ENCODE data around the gene RASSF5.
"Not testable (repeated sequence)": the region's sequence is repeated elsewhere in the genome, so short reads cannot be mapped to it uniquely, and the experiment has no call there.

RASSF5 gene

DNA sequence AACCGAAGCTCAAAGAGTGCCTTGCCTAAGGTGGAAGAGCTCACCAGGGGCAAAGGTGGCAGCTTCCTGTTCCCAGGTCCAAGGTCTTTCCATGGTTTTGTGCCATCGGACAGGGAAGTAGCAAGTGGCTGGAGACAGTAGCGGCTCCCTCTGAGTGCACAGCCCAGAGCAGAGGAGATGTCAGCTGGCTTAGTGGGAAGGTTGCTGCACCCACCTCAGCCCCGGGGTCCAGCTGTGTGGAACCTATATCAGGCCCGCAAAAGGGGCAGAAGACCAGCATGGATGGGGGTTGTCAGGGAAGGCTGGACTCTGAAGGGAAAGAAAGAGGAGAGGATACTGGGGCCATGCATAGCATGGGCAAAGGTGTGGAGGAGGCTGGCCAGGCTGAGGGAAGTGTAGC lies 30.2 kb upstream of the RASSF5 start:
- no peak for DNase-seq

DNA sequence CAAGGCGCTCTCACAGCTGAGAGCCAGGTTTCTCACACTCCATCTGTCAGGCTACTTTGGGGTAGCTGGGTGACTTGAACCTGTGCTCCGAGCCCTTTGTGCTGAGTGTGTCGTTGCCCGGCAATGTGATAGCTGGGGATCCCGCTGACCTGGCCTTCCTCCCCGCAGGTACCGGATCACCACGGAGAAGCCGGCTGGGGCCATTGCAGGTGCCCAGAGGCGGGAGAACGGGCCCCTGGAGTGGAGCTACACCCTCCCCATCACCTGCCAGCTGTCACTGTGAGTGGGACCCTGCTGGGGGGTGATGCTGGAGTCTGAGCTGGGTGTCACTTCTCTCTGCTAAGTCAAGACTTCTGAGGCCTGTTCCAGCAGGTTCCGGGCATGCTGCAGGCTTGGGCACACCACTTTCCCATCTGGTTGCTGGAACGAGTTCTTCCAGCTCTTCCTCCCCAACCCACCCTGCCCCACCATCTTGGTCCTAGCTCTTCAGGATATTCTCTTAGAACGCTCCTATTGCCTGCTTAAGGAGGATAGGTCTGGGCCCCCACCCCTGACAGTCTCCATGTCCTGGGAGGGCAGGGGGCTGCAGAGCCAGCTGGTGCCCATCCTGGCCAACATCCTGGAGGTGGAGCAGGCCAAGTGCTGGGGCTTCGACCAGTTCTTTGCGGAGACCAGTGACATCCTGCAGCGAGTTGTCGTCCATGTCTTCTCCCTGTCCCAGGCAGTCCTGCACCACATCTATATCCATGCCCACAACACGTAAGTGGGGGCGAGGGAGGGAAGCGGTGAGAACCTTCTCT lies 29.6 kb upstream of the RASSF5 start:
- no peak for DNase-seq

DNA sequence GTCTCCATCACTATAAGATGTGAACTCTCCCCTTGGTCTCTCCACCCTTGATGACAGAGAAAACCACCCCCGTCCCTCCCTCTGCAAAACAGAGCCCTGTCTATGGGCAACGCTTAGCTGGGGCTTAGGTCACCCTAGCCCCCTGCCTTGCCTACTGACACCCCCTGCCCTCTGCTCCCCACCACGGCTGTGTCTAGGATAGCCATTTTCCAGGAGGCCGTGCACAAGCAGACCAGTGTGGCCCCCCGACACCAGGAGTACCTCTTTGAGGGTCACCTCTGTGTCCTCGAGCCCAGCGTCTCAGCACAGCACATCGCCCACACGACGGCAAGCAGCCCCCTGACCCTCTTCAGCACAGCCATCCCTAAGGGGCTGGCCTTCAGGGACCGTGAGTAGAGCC lies 28.6 kb upstream of the RASSF5 start:
- DNase-seq: no peak

DNA sequence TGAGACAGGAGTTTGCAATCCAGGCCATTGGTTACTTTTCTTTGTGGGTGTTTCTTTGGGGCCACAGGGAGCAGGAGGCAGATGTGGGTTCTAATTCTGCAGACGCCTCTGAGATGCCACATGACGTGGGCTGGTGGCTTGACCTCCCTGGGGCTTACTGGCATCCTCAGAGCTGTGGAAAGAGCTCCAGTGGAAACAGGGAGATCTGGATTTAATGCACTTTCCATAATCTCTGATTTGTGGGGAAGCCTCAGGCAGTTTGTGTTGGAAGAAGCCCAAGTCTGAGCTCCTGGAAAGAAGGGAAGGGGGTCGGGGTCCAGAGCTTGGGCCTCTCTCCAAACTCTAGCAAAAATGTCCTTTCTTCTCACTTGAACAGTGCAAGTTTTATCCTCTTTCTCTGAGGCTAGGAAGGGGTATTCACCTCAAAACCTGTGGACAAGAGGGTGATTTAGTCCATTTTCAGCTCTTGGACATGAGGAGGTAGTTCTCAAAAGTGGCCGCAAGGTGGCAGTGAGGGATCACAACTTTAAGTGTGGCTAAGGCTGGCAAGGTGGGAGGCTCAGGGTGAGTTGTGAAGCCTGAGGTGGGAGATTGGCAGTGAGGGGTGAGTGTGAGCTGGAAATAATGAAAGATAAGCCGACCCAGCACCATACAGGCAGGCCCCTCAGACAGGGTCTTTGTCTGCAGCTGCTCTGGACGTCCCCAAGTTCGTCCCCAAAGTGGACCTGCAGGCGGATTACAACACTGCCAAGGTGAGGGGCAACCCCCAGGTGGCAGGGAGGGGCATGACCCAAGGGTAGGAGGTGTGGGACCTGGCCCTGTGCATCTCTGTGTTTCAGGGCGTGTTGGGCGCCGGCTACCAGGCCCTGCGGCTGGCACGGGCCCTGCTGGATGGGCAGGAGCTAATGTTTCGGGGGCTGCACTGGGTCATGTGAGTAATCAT lies 27.9 kb upstream of the RASSF5 start:
- peak; percentile 82 for DNase-seq

DNA sequence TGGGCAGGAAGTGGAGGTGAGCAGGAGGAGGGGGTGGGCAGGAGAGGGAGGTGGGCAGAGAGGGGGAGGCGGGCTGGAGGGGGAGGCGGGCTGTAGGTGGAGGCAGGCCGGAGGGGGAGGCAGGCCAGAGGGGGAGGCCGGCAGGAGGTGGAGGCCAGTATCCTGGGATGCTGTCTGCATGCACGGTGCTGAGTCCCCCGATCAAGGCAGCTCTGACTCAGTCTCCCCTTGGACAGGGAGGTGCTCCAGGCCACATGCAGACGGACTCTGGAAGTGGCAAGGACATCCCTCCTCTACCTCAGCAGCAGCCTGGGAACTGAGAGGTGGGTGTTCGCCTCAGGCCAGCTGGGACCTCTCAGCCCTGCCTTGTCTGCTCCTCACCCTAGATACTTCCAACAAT lies 27.1 kb upstream of the RASSF5 start:
- DNase-seq: no peak

DNA sequence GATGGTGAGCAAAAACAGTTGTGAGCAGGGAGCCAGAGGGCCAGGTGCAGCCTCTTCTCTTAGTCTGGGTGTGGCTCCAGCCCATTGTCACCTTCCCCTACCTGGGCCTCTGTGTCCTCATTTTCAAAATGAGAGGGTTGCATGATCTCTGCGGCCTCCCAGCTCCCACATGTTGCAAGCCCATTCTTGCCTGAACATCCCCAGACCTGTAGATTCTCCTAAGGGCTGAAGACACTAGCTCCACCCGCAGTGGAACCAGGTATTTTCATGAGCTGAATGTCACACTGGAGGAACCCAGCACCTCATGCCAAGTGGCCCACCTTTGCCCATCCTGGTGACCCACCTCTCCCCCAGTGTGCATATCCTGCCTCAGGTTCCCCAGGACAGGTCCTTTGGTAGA lies 24.7 kb upstream of the RASSF5 start:
- no peak for DNase-seq

DNA sequence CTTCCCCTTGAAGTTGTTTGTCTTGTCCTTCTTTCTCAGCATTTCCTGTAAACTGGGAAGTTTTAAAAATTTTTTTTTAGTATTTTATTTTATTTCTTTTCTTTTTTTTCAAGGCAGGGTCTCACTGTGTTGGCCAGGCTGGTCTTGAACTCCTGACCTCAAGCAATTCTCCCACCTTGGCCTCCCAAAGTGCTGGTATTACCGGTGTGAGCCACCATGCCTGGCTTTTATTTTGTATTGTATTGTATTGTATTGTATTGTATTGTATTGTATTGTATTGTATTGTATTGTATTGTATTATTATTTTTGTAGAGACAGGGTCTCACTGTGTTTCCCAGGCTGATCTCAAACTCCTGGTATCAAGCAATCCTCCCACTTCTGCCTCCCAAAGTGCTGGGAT lies 23.5 kb upstream of the RASSF5 start:
- DNase-seq: not testable (repeated sequence)

DNA sequence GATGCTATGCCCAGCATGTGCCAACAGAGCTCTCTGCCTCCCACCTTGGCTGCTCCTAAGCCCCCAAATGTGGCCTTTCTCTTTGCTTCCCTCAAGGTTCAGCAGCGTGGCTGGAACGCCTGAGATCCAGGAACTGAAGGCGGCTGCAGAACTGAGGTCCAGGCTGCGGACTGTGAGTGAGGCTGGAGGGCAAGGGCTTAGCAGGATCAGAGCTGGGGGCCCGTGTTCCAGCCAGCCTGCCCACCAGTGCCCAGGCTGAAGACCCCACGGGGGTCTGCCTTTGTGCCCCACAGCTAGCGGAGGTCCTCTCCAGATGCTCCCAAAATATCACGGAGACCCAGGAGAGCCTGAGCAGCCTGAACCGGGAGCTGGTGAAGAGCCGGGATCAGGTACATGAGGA lies 22.4 kb upstream of the RASSF5 start:
- no peak for DNase-seq

DNA sequence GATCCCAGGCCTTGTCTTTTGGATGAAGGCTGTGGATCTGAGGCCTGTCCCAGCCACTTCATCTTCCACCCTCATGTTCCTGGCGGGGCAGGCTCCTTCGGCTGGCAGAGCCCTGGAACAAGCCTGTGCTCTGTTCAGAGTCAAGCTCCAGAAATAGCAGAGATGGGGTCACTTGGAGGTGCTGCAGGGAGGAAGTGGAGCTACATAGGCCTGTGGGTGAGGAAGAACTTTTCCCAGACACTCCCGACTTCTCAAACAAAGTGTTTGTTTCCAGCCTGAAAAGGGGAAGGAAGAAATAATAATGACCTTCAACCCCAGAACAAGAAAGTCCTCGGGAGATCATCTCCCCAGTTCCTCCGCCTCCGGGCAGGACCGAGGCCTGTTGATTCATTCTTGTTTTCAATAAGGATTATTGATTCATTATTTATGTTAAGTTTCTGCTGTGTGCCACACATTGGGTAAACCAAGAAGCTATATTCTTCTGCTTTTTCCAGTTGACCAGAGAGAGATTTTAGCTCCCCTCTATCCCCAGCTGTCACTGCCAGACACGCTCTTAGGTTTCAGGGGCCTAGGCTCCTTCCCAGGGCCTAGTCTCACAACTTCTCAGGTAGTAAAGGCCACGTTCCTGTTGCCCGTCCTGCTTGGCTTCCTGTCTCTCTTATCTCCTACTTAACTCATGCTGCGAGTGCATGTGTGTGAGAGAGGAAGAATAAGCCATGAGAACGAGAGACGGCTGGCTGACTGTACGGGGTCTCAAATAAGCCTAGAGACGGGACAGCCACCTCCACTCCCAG lies 20.1 kb upstream of the RASSF5 start:
- DNase-seq: no peak

DNA sequence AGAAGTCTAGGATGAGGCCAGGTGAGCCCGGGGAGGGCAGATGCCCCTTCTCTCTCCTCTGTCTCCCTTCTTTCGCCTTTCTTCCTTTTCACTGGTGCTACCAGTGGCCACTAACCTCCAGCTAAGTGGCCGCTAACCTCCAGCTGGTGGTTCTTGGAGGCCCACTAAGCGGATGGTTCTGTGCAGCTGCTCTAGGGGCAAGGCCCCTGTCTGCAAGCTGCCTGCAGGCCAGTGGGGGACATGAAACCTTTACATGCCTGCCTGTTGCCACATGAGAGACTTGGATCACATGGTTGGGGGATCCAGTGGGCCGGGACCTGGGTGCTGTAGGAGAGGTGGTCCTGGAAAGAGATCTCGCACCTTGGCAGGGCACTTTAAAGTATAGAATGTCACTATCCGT lies 19.4 kb upstream of the RASSF5 start:
- DNase-seq: no peak

DNA sequence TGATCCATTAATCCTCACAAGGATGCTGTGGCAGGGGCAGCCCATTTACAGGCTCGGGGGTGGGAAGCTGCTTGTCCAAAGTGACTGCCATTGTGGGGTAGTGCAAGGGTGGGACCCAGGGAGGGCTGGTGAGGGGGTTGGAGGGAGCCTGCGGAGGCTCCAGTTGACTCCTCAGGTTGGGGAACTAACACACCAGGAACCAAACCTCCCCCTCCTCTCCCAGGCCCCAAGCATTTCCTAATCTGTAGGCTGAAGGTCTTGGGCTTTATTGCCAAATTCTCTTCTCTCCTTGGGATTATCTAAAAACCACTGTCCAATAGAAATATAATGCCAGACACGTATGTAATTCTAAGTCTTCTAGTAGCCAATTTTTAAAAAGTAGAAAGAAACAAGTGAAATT lies 18.9 kb upstream of the RASSF5 start:
- no peak for DNase-seq

DNA sequence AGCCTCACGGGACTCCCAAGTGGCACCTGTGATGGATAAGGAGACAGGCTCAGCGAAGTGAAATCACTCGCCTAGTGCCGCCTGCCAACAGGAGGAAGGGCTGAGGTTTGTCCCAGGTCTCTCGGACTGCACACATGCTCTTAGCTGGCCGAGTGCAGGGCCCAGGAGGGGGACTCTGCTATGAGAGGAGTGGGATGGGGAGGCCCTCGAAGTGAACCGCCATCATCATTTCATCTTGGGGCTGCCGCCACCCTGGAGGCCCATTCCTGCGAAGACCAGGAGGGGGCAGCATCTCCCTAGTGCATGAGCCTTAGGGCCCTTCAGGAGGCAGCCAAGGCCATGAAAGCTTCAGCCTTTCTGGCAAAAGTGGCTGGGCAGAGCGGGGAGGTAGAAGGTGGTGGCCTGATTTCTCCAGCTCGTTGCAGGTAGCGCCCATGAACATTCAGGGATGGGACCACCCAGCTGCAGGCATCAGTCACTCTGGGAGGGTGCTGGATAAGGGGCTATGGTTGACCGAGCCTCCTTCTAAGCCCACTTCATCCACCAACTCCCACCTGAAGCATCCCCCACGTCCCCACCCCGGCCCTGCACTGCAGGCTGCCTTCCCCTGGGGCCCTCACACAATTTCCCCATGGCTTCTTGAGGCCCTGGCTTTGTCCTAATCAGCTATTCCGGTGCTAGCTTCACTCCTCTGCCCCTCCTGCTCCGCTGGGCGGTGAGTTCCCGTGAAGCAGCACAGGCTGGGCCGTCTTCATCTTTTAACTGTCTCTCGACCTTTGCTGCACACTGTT lies 17.2 kb upstream of the RASSF5 start:
- DNase-seq: peak; percentile 90

DNA sequence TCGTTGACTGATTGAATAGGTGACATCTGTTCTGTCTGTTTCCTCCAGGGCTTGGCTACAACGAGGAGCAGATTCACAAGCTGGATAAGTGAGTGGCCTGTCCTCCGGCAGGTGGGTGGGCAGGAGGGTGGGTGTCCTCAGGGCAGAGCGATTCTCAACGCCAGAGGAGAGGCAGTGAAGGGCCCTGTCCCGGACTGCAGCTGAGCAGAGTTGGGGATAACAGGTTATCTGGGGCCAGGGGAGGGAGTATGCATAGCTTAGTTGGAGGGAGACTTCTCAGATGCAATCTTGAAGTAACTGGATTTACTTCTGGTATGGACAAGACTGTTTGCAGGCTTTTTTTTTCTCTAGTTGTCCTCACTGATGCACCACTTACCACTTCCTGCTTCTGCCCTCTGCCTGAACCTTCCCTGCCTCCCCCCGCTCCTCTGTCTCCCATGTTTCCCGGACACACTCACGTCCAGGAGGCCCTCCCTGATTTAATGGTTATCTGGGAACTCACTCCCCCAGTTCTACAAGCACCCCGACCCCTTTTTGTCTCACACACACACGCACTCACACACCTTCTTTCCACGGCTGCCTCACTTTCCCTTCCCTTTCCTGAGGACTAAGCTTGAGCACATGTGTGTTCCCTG lies 16.4 kb upstream of the RASSF5 start:
- DNase-seq: no peak

DNA sequence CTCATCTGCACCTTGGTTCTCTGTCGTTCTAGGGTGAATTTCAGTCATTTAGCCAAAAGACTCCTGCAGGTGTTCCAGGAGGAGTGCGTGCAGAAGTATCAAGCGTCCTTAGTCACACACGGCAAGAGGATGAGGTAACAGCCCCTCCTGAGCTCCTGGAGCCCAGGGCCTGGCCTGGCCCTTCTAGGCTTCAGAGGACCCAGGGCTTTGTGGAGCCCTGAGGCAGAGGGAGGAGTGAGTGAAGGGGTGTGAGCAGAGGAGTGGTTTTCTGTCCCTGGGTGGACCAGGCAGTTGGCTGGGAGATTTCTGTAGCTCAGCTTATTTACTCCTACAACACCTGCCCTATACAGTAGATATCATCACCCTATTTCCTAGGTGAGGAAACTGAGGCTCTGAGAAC lies 15.7 kb upstream of the RASSF5 start:
- no peak for DNase-seq

DNA sequence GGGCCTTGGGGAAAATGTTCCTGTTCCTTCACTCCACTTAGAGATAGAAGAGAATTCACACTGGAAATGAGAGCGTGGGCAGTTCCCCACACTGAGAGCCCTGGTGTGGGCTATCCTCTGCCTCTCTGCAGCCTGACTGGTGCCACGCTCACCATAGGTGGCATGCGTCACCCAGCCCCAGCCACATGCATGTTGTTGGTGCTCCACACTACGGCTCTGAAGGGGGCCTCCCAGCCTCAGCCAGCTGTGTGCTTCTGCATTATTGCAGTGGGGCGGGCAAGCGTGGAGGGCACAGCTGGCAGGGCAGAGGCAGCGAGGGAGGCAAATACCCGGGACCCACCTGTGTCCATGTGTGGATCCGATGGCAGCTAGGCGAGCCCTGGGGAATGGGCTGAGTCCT lies 14.7 kb upstream of the RASSF5 start:
- no peak for DNase-seq

DNA sequence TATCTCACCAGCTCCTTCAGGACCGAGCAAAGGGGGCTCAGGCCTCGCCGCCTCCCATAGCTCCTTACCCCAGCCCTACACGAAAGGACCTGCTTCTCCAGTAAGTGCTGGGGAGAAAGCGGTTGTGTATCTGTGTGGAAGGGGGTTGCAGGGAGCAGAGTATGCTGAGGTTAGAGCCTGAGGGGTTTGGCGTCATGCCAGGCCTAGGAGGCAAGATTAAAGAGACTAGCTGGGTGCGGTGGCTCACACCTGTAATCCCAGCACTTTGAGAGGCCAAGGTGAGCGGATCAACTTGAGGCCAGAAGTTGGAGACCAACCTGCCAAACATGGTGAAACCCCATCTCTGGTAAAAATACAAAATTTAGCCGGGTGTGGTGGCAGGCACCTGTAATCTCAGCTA lies 14.1 kb upstream of the RASSF5 start:
- no peak for DNase-seq

DNA sequence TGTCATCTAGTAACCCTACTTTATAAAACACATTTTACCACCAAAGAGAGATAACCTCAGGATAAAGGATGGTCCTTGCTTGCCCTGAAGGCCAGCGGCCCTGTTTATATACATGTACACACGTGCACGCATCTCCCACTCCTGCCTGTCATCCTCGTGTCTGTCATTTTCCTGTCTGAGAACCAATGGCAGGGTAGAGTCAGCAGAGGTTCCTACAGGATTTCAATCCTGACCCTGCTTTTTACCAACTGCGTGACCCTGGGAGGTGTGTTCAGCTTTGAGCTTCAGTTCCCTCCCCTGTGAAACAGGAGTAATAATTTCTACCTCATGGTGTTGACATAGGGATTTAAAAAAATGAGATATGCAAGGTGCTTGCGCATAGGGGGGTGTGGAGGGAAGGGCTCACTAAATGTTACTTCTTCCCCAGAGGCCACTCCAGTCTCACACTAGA lies 12.3 kb upstream of the RASSF5 start:
- DNase-seq: no peak

DNA sequence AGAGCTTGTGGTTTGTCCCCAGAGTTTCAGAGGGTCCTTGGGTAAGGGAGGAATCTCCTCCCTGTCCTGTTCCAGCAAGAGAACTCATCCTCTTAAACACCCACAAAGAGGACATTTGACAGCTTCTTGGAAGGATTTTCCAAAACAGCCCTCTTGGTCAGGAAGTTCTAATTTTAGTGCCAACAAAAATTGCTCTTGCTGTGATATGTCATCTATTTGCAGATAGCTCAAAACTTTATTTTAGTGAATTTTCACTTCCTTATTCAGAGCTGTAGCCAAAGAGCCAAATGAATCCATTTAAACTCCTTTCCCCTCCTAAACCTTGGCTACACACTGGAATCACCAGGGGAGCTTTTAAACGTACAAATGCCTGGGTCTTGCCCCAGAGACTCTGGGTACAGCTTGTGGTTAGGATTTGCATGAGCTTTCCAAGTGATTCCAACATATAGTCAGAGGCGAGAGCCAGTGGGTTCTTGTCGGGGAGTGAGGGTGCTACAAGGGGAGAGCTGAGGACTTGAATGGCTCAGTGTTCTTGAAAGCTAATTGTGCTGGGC lies 11.8 kb upstream of the RASSF5 start:
- DNase-seq: no peak

DNA sequence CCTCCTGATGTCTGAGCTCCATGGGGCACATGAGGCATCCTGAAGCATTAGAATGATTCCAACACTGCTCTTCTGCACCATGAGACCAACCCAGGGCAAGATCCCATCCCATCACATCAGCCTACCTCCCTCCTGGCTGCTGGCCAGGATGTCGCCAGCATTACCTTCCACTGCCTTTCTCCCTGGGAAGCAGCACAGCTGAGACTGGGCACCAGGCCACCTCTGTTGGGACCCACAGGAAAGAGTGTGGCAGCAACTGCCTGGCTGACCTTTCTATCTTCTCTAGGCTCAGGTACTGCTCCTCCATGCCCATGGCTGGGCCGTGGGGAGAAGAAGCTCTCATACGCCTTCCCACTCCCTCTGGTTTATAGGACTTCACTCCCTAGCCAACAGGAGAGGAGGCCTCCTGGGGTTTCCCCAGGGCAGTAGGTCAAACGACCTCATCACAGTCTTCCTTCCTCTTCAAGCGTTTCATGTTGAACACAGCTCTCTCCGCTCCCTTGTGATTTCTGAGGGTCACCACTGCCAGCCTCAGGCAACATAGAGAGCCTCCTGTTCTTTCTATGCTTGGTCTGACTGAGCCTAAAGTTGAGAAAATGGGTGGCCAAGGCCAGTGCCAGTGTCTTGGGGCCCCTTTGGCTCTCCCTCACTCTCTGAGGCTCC lies 11.1 kb upstream of the RASSF5 start:
- DNase-seq: no peak

DNA sequence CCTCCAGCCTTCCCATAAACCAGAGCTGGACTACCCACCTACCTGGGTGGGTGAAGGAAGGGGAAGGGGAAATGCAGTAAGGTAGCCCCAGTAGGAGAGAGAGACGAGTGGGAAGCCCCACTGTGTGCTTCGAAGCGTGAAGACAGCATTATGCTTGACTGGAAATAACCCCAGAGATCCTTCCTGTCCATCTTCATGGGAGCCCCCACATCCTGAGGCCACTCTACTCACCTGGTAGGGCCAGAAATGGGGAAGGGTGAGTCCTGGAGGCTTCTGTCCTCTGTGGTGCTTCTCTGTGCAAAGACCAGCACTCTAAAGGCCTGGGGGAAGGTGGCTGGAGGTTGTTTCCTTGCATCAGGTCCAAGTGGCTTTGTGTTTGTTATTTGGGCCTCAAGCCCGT lies 10.0 kb upstream of the RASSF5 start:
- no peak for DNase-seq

DNA sequence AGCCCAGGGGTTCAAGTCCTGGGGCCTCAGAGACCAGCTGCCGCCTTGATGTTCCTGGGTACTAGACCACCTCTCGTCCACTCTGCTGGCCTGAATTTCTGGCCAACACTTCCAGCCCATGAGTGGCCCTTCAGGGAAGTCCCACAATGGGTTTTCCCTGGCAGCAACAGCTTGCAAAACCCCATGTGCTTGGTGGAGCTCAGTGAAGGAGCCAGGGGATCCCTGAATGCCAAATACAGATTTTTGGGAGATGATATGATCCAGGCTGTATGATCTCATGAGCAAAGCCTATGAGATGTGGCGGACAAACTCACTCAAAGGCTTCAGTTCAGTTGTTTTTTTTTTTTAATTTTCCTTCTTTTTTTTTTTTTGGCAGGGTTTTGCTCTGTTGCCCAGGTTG lies 9.6 kb upstream of the RASSF5 start:
- no peak for DNase-seq

Measured in stimulated activated CD8-positive, alpha-beta memory T cell treated with anti-CD3 and anti-CD28 coated beads, Interleukin-4, amount 100 ng/mL, for 48 hours (primary cell).